CD14-positive monocyte (primary cell): ENCODE results near the gene ATF1. TPM values are rescaled to one million over a fixed set of nuclear protein-coding genes. Genes with fewer than 3 reads are reported as not detected.

ENCODE experiments used
- DNase-seq, 3 donors: peaks; one replicate each; pipeline ENCODE4 v3.0.0-alpha.2; 2011 to 2022
- H2AFZ ChIP-seq: 2 replicates; pipeline ENCODE4 v1.6.0; 2012; ENCODE audit warnings: mild to moderate bottlenecking, low read depth, low read length, inconsistent platforms; ENCODE audit not compliant: insufficient read depth, poor library complexity, severe bottlenecking
- H3K27ac ChIP-seq, 2 donors: 1 replicate in 1 of 2; 2 replicates in 1 of 2; pipeline ENCODE4 v1.5.1; 2012 to 2013; ENCODE audit warnings: low read length in 2 of 2, control low read depth in 1 of 2, inconsistent platforms in 1 of 2, low read depth in 1 of 2, mild to moderate bottlenecking in 1 of 2
- H3K27me3 ChIP-seq, 2 donors: one replicate each; pipeline versions ENCODE4 v1.6.0 to v1.6.1; 2011 to 2013; ENCODE audit warnings: low read length in 2 of 2; ENCODE audit not compliant: control insufficient read depth in 2 of 2, insufficient read depth in 2 of 2
- H3K36me3 ChIP-seq, 2 donors: replicated peaks in 1 of 2; 1 replicate in 1 of 2; 2 replicates in 1 of 2; pipeline versions ENCODE4 v1.5.1 to v1.6.1; 2012 to 2013; ENCODE audit warnings: low read length in 2 of 2, control low read depth in 1 of 2, inconsistent platforms in 1 of 2, mild to moderate bottlenecking in 1 of 2; ENCODE audit not compliant: insufficient read depth in 2 of 2, control insufficient read depth in 1 of 2
- H3K4me1 ChIP-seq, 2 donors: 1 replicate in 1 of 2; 2 replicates in 1 of 2; pipeline versions ENCODE4 v1.5.1 to v1.6.1; 2012 to 2013; ENCODE audit warnings: low read length in 2 of 2, control low read depth in 1 of 2, inconsistent platforms in 1 of 2, mild to moderate bottlenecking in 1 of 2, moderate library complexity in 1 of 2; ENCODE audit not compliant: insufficient read depth in 2 of 2, control insufficient read depth in 1 of 2
- H3K4me2 ChIP-seq: replicated peaks from 2 replicates; pipeline ENCODE3; 2012; ENCODE audit warnings: low read length, moderate library complexity, mild to moderate bottlenecking; ENCODE audit not compliant: poor library complexity, severe bottlenecking; ENCODE audit errors: extremely low read depth
- H3K4me3 ChIP-seq, 3 experiments: fragments of 200-600 bp in 1 of 3; sonication (generic) in 1 of 3; replicated peaks in 1 of 3; 1 replicate in 2 of 3; 2 replicates in 1 of 3; pipeline ENCODE4 v1.5.1; 2011 to 2013; ENCODE audit warnings: low read length in 3 of 3, mild to moderate bottlenecking in 3 of 3, control low read depth in 2 of 3, low read depth in 2 of 3, inconsistent platforms in 1 of 3, moderate library complexity in 1 of 3
- H3K79me2 ChIP-seq: 2 replicates; pipeline ENCODE4 v1.6.0; 2012; ENCODE audit warnings: mild to moderate bottlenecking, control low read depth, inconsistent platforms, low read length, moderate library complexity; ENCODE audit not compliant: insufficient read depth
- H3K9ac ChIP-seq: 2 replicates; pipeline ENCODE4 v1.6.0; 2017; ENCODE audit warnings: low read length, mild to moderate bottlenecking; ENCODE audit not compliant: insufficient read depth, poor library complexity, severe bottlenecking
- H3K9me3 ChIP-seq, 2 donors: replicated peaks in 1 of 2; 1 replicate in 1 of 2; 2 replicates in 1 of 2; pipeline versions ENCODE4 v1.5.1 to v1.6.1; 2012 to 2013; ENCODE audit warnings: low read length in 2 of 2, control low read depth in 1 of 2; ENCODE audit not compliant: control insufficient read depth in 1 of 2, insufficient read depth in 1 of 2
- H4K20me1 ChIP-seq: 2 replicates; pipeline ENCODE4 v1.6.0; 2012; ENCODE audit warnings: mild to moderate bottlenecking, low read length, control low read depth, moderate library complexity; ENCODE audit not compliant: insufficient read depth
- H3K27ac Mint-ChIP-seq, 7 donors: one replicate each; pipeline ENCODE4 v1.8.0; 2020; ENCODE audit warnings: mild to moderate bottlenecking in 7 of 7, mixed read lengths in 7 of 7, moderate library complexity in 6 of 7, inconsistent platforms in 2 of 7
- H3K27me3 Mint-ChIP-seq, 3 donors: one replicate each; pipeline ENCODE4 v1.8.0; 2021 to 2022; ENCODE audit warnings: low read depth in 3 of 3, mild to moderate bottlenecking in 3 of 3, mixed read lengths in 3 of 3, moderate library complexity in 3 of 3, inconsistent platforms in 1 of 3
- H3K36me3 Mint-ChIP-seq, 2 donors: one replicate each; pipeline ENCODE4 v1.8.0; 2020; ENCODE audit warnings: mixed read lengths in 2 of 2, inconsistent platforms in 1 of 2, mild to moderate bottlenecking in 1 of 2
- H3K4me1 Mint-ChIP-seq: one replicate; pipeline ENCODE4 v1.8.0; 2020; ENCODE audit warnings: mild to moderate bottlenecking, mixed read lengths
- H3K4me3 Mint-ChIP-seq, 2 donors: one replicate each; pipeline ENCODE4 v1.8.0; 2020; ENCODE audit warnings: mild to moderate bottlenecking in 2 of 2, mixed read lengths in 2 of 2, moderate library complexity in 1 of 2
- H3K9me3 Mint-ChIP-seq, 7 donors: one replicate each; pipeline ENCODE4 v1.8.0; 2020 to 2022; ENCODE audit warnings: mixed read lengths in 7 of 7, mild to moderate bottlenecking in 6 of 7, moderate library complexity in 6 of 7, inconsistent platforms in 2 of 7
- WGBS: methylation state at CpG from one replicate; pipeline ENCODE4 v1.1.5; 2013; ENCODE audit warnings: missing lambda C conversion rate; ENCODE audit not compliant: insufficient coverage; 5-methylcytosine and 5-hydroxymethylcytosine counted together
- intact Hi-C, 2 donors: fragments of 100-400 bp; cut with micrococcal nuclease; formaldehyde crosslinking; loops; one replicate each; pipeline versions ENCODE4 v1.15.0 to v1.15.1; 2023
- polyA plus RNA-seq, 3 donors: library from polyadenylated mRNA; depleted of rRNA in 1 of 3; unstranded in 2 of 3; stranded (reverse) in 1 of 3; fragments of 300-500 nt in 2 of 3; fragments of >200 nt in 1 of 3; fragmentation: Illumina TruSeq in 2 of 3; gene quantifications; 1 replicate in 2 of 3; 2 replicates in 1 of 3; pipeline ENCODE4 v1.2.3, GENCODE V29; 2012 to 2021
- TF ChIP-seq, protein P1 (sequence below): fragments of 200-600 bp; IDR thresholded peaks from one replicate; pipeline ENCODE4 v1.8.0; 2022; ENCODE audit warnings: antibody characterized with exemption, mild to moderate bottlenecking

ATF1 gene
- polyA plus RNA-seq, 3 donors = 12.6 to 21.9 (median 21.5) TPM

DNA sequence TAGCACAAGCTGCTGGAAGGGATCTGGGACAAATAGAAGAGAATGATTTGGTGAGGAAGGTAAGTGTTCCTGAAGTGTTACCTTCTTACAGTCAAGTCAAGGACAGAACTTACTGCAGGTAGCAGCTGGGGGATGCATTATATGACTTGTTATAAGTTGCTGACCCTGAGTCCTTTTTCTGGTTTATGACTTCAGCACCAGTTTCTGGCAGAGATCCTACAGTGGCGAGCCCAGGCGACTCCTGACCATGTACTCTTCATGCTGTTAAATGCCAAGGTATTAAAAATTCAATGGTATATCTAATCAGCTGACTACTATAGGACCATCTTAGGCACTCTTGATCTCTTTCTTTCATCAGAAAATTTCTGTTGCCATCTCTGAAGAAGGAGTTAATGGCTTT, 45.1 kb upstream of the ATF1 start:
- Histone ChIP-seq H3K79me2 (no peaks in the 10 kb centered on the region), H3K4me2 (no peak overlapping the region), H3K27me3 (no peaks in the 10 kb centered on the region), H3K4me1 (no peaks in the 10 kb centered on the region), H3K4me3 (no peak overlapping the region), H4K20me1 (no peaks in the 10 kb centered on the region), H2AFZ (no peak overlapping the region), H3K9me3 (no peaks in the 10 kb centered on the region), H3K36me3 (peaks cover 81 to 96% of the 10 kb centered on the region in 2 donors), H3K9ac (no peak overlapping the region), H3K27ac (no peak overlapping the region)
- Mint-ChIP-seq H3K9me3 (no peaks in the 10 kb centered on the region), H3K4me3 (no peak overlapping the region), H3K36me3 (peaks cover 77 to 93% of the 10 kb centered on the region in 2 donors), H3K27me3 (no peaks in the 10 kb centered on the region), H3K27ac (no peak overlapping the region), H3K4me1 (no peaks in the 10 kb centered on the region)
- DNase-seq = no peak
- TF ChIP-seq, protein P1, sequence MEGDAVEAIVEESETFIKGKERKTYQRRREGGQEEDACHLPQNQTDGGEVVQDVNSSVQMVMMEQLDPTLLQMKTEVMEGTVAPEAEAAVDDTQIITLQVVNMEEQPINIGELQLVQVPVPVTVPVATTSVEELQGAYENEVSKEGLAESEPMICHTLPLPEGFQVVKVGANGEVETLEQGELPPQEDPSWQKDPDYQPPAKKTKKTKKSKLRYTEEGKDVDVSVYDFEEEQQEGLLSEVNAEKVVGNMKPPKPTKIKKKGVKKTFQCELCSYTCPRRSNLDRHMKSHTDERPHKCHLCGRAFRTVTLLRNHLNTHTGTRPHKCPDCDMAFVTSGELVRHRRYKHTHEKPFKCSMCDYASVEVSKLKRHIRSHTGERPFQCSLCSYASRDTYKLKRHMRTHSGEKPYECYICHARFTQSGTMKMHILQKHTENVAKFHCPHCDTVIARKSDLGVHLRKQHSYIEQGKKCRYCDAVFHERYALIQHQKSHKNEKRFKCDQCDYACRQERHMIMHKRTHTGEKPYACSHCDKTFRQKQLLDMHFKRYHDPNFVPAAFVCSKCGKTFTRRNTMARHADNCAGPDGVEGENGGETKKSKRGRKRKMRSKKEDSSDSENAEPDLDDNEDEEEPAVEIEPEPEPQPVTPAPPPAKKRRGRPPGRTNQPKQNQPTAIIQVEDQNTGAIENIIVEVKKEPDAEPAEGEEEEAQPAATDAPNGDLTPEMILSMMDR = no peak
- 100% methylated on average over 2 of the region's 2 CpGs for WGBS
- intact Hi-C loops = no loop called here

- Histone ChIP-seq H3K27ac (no peak overlapping the region), H3K36me3 (peaks cover 83 to 96% of the 10 kb centered on the region in 2 donors), H3K4me1 (no peaks in the 10 kb centered on the region), H2AFZ (no peak overlapping the region), H3K4me2 (no peak overlapping the region), H4K20me1 (no peaks in the 10 kb centered on the region), H3K27me3 (no peaks in the 10 kb centered on the region), H3K79me2 (no peaks in the 10 kb centered on the region), H3K9ac (no peak overlapping the region), H3K9me3 (no peaks in the 10 kb centered on the region), H3K4me3 (no peak overlapping the region)
- TF ChIP-seq, protein P1 = no peak
- H3K4me3 Mint-ChIP-seq = no peak overlapping the region
- H3K36me3 Mint-ChIP-seq = peaks cover 79 to 93% of the 10 kb centered on the region in 2 donors
- no peaks in the 10 kb centered on the region for H3K27me3 Mint-ChIP-seq
- intact Hi-C loops = no loop called here
- no peak for DNase-seq
- no peaks in the 10 kb centered on the region for H3K9me3 Mint-ChIP-seq
- H3K4me1 Mint-ChIP-seq = no peaks in the 10 kb centered on the region
- WGBS = 100% methylated on average over 2 of the region's 3 CpGs
- H3K27ac Mint-ChIP-seq = peak overlapping the region in 1 of 7 donors; percentile 54
Observed at GRCh38 chr12:50720085-50720484, 43.8 kb upstream of the ATF1 start.
